ENCODE results near the gene TMC6. TPM values are rescaled to one million over a fixed set of nuclear protein-coding genes. Genes with fewer than 3 reads are reported as not detected.
"Not testable (repeated sequence)": the region's sequence is repeated elsewhere in the genome, so short reads cannot be mapped to it uniquely, and the experiment has no call there.

Gene TMC6
- total RNA-seq, 1 donor from 2014 or later = 14.6 TPM

- no peak for ATAC-seq
Observed at GRCh38 chr17:78159575-78160158, 31.1 kb upstream of the TMC6 start.

DNA sequence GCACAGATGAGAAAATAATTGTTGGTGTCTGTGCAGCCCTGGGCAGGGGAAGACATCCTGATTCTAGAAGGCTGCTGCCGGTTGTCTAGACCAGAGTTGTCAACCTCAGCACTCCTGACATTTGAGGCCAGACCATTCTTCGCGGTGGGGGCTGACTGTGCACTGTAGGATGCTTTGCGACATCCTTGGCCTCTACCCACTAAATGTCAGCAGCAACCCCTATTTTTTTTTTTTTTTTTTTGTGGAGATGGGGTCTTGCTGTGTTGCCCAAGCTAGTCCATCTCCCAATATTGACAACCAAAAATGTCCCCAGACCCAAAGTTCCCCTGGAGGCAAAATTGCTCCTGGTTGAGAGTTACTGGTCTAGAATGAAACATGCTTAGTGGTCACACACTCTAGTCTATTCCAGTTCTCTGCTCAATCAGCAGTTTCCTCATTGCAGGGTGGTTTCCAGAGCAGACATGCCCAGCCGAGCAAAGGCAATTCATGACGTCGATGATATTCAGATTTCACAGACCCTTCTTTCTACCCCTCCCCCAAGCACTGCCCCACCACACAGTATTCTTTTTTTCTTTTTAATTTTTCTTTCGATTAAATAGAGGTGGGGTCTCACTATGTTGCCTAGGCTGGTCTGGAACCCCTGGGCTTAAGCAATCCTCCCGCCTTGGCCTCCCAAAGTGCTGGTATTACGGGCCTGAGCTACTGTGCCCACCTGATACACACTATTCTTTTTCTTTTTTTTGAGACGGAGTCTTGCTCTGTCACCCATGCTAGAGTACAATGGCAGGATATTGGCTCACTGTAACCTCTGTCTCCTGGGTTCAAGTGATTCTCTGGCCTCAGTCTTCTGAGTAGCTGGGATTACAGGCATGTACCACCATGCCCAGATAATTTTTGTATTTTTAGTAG is 26.6 kb upstream of the TMC6 start:
- DNase-seq (ENCODE audit: low spot score) (no peak), ATAC-seq (peak; percentile 31)

More at GRCh38 chr17:78159575-78160158, 31.1 kb upstream of the TMC6 start:
- no peak for DNase-seq (ENCODE audit: low spot score)

DNA sequence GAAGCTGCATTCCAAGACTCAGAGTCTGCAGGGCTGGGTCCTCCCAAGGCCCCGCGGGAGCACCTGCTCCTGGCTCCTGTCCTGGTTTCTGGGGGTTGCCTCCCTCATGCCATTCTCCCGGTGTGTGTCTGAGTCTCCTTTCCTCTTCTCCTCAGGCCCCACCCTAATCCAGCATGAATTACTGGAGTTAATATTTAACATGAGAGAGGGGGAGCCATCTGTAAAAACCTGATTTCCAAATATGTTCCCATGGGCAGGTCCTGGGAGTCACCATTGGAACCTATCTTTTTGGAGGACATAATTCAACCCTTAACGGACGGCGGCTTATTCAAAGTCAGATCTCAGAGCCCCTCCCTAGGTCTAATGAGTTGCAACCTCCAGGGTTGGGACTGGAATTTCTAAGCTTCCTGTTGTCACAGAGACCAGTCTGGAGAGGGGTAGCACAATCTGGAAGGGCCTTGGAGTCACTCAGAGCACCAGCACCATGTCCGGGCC is 23.0 kb upstream of the TMC6 start:
- DNase-seq (ENCODE audit: low spot score) (no peak), ATAC-seq (peak; percentile 86)

GRCh38 chr17:78148286-78149016 is 19.9 kb upstream of the TMC6 start:
- ATAC-seq (no peak), DNase-seq (ENCODE audit: low spot score) (no peak)

- ATAC-seq = no peak
- no peak for DNase-seq (ENCODE audit: low spot score)
Observed at GRCh38 chr17:78147315-78147998, 18.9 kb upstream of the TMC6 start.

DNA sequence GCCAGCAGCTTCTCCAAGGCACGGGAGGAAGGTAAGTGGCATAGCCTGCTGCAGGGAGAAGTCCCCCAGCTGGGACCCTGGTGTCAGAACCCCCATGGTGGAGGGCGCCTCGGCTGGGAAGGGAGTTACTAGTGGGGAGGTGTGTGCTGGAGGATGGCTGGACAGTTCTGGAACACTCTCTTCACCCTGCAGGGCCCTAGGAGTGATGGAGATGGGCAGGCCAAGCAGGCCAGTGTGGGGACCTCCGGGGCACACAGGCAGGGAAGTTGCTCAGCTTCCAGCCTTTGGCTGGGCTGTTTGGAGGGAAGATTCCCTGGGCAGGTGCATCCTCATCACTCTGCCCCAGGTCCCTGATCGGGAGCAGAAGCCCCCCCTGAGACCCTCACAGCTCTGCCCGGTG is 18.3 kb upstream of the TMC6 start:
- ATAC-seq (no peak), DNase-seq (ENCODE audit: low spot score) (no peak)

- ATAC-seq = no peak
Observed at GRCh38 chr17:78146471-78146869, 17.9 kb upstream of the TMC6 start.

GRCh38 chr17:78144736-78145641 is 16.4 kb upstream of the TMC6 start:
- DNase-seq (ENCODE audit: low spot score) (peak; percentile 75), ATAC-seq (peak; percentile 68)

More at GRCh38 chr17:78146471-78146869, 17.9 kb upstream of the TMC6 start:
- DNase-seq (ENCODE audit: low spot score) = no peak

DNA sequence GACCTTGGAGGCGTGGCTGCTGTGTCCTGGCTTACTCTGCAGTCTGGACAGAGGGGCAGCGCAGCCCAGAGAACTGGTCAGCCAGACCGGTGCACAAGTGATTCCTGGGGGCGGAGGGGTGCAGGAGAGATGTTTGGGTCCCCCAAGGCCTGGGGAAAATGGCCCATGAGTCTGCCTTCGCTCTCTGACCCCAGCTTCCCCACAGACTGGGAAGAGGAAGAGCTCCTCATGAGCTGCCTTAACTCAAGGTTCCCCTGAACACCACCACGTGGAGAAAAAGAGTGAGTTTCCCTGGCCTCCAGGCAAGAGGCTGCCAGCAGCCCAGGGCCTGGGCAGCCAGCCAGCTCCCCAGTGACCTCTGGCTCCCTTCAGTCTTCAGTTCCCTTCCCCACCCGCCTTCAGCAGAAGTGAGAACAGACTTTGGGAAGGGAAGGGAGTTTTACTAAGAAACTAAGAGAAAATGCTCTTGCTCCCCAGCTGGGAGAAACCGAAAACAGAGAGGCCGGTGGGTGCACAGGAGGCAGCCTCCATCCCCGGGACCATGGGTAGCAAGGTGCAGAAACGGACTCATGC is 15.7 kb upstream of the TMC6 start:
- peak; percentile 73 for ATAC-seq
- peak; percentile 84 for DNase-seq (ENCODE audit: low spot score)

GRCh38 chr17:78143214-78144146 is 14.9 kb upstream of the TMC6 start:
- peak; percentile 45 for DNase-seq (ENCODE audit: low spot score)

DNA sequence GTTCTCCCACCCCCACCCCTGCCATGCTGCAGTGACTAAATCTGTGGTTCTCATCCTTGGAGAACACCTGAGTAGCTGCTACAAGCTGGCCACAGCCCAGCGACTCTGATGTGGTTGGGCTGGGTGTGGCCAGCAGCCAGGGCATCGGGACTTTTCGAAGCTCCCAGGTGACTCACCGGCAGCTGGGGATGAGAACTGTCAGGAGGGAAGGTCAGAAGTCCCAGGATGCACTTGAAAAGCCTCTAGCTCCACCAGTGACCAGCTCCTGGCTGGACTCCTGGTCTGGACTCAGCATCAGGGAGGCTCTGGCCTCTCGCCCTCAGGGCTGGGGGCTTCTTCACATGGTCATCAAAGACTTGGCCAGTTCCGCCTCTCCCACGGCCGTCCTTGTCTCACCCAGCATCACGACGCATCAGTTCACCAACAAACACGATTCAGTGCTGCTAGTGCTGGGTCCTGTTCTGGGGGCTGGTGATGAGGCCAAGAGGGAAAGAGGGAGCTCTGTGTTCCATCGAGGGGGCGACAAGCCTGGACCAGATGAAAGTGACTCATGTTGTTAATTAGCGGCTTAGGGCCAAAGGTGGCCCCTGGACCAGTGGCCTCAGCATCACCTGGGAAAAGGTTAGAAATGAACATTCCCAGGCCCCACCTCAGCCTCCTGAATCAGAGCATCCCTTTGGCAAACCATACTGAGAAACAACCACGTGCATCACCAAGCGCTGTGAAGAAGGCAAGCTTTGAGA is 13.7 kb upstream of the TMC6 start:
- ATAC-seq (no peak), DNase-seq (ENCODE audit: low spot score) (peak; percentile 46)

More at GRCh38 chr17:78143214-78144146, 14.9 kb upstream of the TMC6 start:
- ATAC-seq = no peak

GRCh38 chr17:78141437-78142118 is 13.0 kb upstream of the TMC6 start:
- DNase-seq (ENCODE audit: low spot score) = no peak
- ATAC-seq = no peak

- DNase-seq (ENCODE audit: low spot score) (peak; percentile 83), ATAC-seq (peak; percentile 73)
Observed at GRCh38 chr17:78140169-78141051, 11.9 kb upstream of the TMC6 start.

DNA sequence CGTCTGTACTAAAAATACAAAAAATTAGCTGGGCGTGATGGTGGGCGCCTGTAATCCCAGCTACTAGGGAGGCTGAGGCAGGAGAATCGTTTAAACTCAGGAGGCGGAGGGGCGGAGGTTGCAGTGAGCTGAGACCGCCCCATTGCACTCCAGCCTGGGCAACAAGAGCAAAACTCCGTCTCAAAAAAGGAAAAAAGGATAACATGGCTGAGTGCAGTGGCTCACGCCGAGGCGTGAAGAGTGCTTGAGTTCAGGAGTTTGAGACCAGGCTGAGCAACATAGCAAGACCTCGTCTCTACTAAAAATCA is 11.3 kb upstream of the TMC6 start:
- DNase-seq (ENCODE audit: low spot score); ATAC-seq: not testable (repeated sequence)

- DNase-seq (ENCODE audit: low spot score) (peak; percentile 44), ATAC-seq (no peak)
Observed at GRCh38 chr17:78138204-78139060, 9.9 kb upstream of the TMC6 start.

Data from left lobe of liver (tissue), 2 donors.